GM19452 (cell line): Measurements from ENCODE around the gene SFMBT2.
"Not testable (repeated sequence)": the region's sequence is repeated elsewhere in the genome, so short reads cannot be mapped to it uniquely, and the experiment has no call there.

Experiments used
- ATAC-seq: cut with Tn5 transposase; IDR thresholded peaks from one replicate; pipeline ENCODE4 v1.9.1; 2021; ENCODE audit not compliant: unreplicated experiment

Gene SFMBT2

GRCh38 chr10:7192831-7193361 is 217.9 kb downstream of the SFMBT2 start:
- ATAC-seq, result no peak

DNA sequence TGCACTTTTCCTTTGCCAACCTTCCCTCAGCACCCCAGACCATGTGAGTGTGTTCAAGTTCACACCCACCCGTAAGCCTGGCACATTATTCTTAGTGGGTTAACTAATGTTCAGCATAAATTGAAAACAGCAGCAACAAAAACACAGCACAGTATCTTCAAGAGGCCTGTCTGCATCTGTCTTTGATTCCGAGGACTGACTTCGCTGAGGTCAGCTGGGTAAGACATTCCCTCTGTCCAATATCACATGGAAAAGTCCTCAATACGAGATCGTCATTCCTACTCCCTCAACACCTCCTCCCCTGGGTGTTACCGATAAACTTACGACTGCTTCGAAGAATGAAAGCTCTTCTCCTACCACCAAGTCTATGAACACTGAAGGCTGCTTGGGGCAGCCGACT is 218.8 kb downstream of the SFMBT2 start:
- ATAC-seq, result no peak

- not testable (repeated sequence) for ATAC-seq
Measured at GRCh38 chr10:7190772-7191171, 220.1 kb downstream of the SFMBT2 start.

- no peak for ATAC-seq
Measured at GRCh38 chr10:7189909-7190308, 220.9 kb downstream of the SFMBT2 start.

DNA sequence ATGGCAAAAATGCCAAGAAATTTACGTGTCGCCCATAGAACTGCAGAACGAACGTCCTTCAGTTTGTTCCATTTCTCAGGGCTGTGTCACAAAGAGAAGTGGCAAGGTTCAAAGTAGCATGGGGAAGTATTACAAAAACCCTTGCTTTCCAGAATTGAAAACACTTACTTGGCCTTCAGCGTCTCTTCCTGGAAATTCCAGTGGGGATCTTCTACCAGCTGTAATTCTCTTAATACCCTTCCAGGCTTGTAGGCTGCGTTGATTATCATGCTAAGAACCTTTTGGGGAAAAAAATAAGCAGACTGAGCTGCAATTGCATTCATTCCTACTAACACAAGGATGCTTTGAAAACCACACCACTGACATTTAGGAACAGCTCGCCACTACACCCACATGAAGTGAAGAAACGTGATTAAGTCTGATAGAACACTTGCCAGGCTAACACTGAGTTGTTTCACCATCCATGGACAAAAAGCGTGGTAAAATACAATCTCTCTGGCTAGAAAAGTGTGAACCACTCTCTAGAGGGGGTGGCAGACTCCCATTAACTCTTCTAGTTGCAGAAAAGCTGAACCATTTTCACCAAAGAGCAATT is 222.3 kb downstream of the SFMBT2 start:
- no peak for ATAC-seq

- ATAC-seq, result no peak
Measured at GRCh38 chr10:7186387-7187018, 224.3 kb downstream of the SFMBT2 start.

GRCh38 chr10:7185367-7185690 is 225.5 kb downstream of the SFMBT2 start:
- ATAC-seq, result no peak

DNA sequence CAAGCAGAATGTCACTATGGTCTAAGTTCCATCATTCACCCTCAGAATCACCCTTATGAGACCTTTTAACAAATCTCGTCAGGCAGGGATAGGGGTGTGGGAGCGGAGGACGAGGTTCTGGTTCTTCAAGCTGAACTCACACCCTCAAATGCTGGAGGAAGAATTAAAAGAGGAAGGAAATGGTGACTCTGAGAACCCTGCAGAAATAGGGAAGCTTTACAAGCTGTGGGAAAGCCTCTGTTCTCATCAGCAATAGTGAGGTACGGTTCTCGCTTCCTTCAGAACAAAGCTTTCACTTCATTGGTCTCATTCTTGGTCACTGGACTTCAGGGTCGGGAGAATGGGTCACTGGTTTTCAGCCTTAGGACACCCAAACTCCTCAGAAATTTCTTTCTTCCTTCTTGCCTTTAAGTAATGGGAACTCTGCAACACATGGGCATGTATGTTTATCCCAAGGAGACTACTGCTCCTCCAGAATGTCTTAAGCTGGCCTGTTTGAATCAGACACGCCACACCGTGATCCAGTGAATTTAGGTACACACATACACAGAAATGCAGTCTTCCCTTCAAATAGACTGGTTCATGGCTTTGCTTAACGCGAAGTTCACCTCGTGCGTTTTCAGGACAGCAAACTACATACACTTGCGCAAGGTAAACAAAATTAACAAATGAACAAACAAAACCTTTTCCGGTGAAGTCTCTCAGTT is 226.0 kb downstream of the SFMBT2 start:
- ATAC-seq, result peak; percentile 68

DNA sequence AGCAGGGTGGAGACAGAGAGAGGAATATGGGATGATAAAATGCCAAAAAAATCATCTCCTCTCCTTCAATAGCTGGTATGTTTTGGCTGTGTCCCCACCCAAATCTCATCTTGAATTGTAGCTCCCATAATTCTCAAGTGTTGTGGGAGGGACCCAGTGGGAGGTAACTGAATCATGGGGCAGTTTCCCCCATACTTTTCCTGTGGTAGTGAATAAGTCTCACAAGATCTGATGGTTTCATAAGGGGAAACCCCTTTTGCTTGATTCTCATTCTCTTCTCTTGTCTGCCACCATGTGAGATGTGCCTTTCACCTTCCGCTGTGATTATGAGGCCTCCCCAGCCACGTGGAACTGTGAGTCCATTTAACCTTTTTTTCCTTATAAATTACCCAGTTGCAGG is 226.7 kb downstream of the SFMBT2 start:
- not testable (repeated sequence) for ATAC-seq

GRCh38 chr10:7182327-7182726 is 228.5 kb downstream of the SFMBT2 start:
- ATAC-seq, result not testable (repeated sequence)

- ATAC-seq, result no peak
Measured at GRCh38 chr10:7181420-7181819, 229.4 kb downstream of the SFMBT2 start.

GRCh38 chr10:7179536-7179935 is 231.3 kb downstream of the SFMBT2 start:
- no peak for ATAC-seq

DNA sequence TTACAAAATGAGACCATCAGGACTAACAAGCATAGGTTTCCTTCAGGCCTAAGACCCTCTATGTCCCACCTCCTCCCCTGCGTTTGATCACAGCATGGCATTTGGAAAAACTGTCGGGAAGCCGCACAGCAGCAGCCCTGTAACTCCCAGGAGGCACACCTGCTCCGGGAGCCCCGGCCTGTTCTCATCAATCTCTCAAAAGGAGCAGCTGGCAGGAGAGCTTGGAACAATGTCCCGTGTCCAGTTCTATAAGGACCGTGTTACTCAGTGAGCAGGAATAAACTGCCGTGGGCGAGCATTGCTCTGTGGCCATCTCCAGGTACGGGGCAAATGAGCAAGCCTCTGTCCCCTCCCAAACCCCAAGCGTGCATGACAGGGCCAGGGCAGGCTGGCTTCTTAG is 236.9 kb downstream of the SFMBT2 start:
- no peak for ATAC-seq

DNA sequence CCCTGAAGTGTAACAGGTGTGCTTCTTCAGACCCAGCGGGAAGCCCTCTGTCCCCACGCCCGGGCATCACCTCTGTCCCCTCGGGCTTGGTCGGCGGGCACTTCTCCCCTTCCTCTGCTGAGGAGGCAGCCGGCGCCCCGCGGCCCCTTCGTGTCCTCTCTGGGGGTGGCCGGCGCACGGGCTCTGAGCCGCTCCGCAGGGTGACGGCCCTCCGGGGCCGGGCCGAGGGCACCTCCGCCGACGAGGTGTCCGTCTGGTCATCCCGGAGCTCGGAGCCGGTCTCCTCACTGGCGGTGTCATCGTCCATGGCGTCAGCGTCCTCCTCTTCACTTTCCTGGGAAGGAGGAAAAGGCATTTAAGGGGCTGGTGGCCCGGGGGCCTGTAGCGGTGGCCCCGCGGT is 239.0 kb downstream of the SFMBT2 start:
- ATAC-seq, result no peak

DNA sequence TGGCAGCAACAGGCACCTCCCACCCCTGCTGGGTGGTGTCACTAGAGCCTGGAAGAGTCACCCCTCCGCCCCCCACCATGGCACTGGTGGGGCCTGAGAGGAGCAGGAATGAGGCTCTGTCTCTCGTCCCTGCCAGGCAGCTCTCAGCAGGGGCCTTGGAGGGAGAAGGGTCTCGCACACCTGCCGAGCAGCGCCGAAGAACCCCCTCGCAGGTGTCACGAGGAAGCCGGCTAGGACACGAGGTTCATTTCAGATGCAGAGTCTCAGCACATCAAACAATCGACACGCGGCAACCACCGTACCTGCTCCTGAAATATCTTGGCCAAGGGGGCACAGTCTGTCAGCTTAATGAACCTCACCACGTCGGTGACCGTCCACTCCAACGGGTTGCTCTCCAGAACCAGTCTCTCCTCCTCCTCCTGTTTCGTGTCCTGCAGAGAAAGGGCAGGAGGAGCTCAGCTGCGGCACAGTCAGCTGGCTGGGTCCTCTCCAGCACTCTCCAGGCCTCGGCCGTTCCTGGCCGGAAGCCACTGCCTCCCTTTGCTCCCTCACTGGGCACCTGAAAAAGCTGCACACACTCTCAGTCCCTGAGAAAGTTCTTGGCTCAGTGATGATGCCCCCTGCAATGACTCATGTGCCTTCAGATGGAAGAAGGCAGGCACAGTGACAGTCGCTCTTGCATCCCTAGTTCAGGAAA is 240.1 kb downstream of the SFMBT2 start:
- ATAC-seq, result no peak

DNA sequence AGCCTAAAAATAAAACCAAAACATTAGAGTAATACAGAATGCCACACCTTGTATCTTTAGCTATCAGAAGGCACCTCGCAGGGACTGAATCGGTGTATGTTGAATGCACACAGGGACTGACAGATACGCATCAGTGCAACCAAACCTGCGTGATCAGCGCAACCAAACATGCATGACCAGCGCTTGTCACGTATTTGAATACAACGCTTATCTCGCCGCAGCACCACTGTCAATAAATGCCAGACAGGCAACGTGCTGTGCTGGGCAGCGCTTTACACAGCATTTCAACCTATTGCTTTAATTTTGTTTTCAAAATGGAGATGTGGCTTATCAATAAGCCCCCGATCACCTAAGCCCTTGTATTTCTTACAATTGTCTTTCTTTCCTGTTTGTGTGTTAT is 242.4 kb downstream of the SFMBT2 start:
- no peak for ATAC-seq

GRCh38 chr10:7165500-7166177 is 245.2 kb downstream of the SFMBT2 start:
- no peak for ATAC-seq

DNA sequence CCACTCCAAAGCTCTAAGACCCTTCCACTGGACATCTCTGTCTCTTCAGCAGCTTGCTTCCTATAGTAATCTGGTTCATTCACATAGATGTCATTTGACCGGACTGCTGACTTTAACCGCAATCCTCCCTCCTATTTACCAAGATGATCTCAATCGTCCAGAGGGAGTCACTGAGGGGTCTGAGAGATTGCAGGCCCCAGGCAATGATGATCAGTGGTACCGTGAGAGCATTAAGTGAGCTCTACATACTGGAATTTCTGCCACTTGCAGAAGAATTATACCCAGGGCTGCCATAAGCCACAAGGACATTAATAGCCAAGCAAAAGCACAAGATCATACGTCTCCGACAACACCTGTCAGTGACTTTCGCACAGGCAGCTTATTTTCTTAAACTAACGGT is 245.9 kb downstream of the SFMBT2 start:
- no peak for ATAC-seq

GRCh38 chr10:7162331-7162730 is 248.5 kb downstream of the SFMBT2 start:
- no peak for ATAC-seq

GRCh38 chr10:7161484-7162250 is 249.2 kb downstream of the SFMBT2 start:
- no peak for ATAC-seq
